ENCODE results near the gene IQGAP3.

DNA sequence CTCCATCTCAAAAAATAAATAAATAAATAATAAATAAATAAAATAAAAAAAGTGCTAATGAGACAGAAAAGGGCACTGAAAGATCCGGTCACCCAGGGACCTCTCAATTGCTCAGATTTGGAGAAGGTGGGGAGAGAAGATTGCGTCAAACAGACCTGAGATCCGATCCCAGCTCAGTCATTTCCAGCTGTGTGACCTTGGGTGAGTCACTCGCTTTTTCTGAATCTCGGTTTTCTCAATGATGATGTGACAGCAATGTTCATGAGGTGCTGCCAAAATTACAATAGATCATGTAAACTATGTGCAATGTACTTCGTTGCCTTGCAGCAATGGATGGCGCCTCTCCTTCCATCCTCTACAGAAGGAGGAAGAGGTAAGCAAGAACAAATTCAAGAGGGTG, 60.7 kb downstream of the IQGAP3 start:
- TF ChIP-seq, protein P1, sequence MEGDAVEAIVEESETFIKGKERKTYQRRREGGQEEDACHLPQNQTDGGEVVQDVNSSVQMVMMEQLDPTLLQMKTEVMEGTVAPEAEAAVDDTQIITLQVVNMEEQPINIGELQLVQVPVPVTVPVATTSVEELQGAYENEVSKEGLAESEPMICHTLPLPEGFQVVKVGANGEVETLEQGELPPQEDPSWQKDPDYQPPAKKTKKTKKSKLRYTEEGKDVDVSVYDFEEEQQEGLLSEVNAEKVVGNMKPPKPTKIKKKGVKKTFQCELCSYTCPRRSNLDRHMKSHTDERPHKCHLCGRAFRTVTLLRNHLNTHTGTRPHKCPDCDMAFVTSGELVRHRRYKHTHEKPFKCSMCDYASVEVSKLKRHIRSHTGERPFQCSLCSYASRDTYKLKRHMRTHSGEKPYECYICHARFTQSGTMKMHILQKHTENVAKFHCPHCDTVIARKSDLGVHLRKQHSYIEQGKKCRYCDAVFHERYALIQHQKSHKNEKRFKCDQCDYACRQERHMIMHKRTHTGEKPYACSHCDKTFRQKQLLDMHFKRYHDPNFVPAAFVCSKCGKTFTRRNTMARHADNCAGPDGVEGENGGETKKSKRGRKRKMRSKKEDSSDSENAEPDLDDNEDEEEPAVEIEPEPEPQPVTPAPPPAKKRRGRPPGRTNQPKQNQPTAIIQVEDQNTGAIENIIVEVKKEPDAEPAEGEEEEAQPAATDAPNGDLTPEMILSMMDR (IDR thresholded peaks at IDR 0.05): no peak
- no peak for TF ChIP-seq POLR2A (IDR thresholded peaks at IDR 0.05)

All from sigmoid colon (tissue), 3 donors.